HG03571 (cell line): ENCODE results near the gene FOXP1.

ENCODE experiments used
- ATAC-seq: cut with Tn5 transposase; IDR thresholded peaks from one replicate; pipeline ENCODE4 v1.9.1; 2021; ENCODE audit not compliant: unreplicated experiment

Gene FOXP1

DNA sequence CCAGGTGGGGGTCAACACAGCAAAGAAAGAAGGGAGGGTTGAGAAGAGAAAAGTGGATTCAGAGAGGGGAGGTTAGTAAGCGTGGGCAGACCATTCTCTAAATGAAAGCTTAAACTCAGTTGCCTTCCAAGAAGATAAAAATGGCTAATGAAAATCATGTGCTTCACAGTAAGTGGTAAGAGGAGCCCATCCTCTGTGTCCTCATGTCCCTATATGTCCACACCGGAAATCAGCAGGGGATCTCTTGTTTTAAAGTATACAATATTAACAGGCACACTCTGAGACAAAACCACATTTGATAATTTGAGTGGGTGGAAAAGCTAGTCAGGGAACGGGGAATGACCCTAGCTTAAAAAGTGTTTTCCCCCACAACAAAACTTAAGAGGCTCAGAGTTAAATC lies 4.4 kb upstream of the FOXP1 start:
- ATAC-seq: no peak

DNA sequence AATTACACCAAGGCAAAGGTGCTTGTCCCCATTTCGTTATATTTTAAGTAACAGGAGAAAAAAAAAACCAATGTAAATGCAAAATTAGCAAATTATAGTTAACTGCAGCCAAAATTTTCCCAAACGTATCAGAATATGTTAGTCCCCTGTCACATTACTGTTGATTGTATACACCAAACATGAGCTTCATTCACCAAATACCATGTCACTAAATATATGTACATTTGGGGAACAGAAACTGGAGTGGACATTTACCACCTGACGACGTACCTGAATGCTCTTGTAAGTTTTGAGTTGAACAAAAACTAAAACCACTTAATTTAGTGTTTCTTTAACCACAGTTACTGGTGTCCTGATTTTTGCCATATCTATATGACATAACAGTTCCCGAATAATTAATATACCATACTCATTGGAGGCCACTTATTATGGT lies 3.3 kb upstream of the FOXP1 start:
- ATAC-seq: no peak

DNA sequence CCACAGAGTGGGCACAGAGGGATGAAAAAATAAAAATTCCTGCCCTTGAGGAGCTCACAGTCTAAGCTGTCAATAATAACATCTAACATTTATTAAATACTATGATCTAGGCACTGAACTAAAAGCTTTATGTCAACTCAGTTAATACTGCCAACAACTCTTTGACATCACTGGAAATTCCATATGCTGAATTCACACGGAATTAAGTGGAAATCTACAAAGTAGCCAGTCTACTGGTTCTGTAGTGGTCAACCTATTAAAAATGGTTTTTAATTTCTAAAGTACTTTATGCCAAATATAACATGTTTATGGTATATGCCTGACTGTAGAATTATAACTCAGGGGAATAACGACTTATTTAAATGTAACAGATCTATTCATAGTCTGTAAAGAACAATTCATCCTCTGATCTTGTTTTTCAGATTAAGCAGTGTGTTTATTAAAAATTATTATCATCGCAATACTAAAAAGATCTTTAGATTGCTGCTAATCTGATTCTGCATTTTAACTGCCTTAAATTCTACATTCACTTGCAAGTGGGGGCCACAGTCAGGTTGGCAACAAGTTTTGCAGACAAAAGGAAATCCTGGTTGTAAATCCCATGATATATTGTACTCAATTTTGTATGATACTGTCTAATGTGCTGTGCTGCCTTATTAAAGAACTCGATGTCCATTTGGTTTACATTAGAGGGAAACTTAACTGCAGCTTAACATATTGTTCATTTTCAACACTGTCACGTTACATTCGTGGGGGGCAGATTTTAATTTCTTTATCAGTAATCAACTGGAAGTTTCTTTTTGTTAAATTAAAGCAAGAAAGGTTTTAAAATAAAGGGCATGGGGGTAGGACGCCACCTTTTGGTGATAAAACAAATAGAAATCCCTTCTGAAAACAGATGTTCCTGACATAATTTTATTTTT lies 2.6 kb upstream of the FOXP1 start:
- no peak for ATAC-seq

DNA sequence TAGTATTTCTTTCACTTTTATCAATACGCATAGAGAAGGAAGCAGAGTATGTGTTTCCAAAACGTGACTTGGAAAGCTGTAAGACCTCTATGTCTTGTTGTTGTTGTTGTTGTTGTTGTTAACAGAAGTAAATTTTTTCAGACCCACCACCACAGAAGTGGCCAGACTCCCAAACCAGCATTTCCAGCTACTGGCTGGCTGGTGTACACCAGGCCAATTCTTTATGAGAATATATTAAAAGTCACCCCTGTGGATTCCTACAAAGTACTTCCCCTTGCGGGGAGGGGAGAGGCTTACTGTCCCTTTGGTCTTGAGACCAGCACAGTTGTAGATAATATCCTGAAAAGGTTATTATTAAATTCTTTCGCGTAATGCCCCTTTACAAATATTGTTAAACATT lies 1.6 kb upstream of the FOXP1 start:
- ATAC-seq: no peak

DNA sequence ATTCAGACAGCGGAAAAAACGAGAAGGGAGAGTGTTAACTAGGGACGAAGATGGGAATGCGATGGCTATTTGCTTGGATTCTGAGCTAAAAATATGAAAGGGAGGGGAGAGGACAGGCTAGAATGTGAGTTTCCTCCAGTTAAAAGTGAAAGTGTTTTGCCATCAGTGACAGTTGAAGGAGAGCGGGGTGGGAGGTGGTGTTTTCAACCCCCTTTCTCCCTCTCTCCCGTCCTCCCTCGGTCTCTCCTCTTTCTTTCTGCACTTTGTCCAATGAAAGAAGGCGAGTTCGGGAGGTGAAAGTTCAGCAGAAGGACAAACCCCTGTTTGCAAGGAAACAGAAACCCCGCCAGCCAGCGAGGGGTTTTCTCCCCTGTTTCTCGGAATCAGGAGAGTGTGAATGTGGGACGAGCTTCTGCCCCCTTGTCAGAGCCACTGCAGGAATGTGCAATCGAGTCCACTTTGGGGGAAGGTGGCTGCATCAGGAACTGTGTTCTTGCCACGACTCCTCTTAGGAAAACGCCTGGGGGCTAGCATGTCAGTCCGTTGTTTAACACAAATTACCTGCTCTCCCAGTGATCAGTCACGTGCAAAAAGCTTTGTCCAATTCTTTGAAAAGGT lies 975 bp upstream of the FOXP1 start:
- no peak for ATAC-seq

DNA sequence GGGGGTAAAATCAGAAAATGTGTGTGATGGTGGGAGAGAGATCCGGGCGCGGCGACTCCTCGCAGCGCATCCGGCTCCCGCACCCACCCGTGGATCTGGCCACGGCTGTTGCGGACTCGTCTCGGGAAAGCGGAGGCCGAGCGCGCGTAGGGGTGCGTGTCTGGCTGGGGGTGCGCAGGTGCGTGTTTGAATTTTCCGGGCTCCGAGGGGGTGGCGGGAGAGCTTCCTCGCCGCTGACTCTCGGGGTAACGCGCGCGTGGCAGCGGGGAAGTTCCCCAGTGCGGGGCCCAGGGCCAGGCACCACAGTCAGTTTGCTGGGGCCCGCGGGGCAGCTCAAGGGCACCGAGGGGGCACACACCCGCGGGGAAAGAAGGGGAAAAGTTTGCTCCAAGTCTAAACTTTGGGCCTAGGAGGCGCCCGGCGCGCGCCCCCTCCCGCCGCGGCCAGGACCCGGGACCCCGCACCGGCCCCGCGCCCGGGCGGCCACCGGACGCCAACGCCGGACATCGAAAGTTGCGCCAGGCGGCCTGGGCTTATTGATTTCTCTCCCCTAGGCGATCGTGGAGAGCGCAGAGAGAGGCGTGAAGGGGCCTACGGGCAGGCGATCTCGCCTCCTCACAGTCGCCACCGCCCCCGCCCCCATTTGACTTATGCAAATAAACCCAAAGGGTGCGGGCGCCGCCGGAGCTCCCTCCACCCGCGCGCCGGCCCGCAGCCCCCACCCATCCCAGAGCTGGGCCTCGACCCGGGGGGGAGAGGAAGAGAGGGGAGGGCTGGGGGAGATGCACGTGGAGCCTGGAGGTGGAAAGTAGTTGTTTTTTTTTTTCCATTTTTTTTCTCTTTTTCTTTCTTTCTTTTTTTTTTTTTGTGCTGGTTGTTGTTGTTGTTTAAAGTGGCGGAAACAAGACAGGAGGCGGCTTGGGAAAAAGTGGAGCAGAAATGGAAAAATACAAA lies 639 bp downstream of the FOXP1 start:
- no peak for ATAC-seq

DNA sequence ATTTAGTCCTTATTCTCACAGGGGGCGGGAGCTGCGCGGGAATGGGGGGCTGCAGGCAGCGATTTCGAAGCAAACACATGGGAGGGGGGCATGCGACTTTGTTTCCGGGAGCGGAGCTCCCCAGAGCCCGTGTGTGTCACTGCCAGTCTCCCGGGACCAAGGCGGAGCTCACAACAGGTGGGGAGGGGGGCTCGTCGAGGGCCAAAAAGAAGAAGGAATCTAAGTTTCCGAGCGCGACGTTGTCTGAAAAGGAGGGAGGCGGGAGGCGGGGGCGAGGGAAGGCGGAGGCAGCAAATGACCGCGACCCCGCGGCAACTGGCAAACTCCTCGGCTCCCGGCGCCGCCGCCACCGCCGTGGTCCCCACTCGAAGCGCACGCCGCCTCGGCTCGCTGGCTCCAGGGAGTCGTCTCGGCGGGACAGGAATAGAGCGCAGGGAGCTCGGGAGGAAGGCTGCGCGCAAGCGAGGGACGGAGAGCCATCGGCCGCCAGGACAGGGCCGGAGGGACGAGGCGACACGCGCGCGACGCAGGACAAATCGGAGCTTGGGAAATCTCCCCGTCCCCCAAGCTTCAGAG lies 1.4 kb downstream of the FOXP1 start:
- ATAC-seq: no peak

DNA sequence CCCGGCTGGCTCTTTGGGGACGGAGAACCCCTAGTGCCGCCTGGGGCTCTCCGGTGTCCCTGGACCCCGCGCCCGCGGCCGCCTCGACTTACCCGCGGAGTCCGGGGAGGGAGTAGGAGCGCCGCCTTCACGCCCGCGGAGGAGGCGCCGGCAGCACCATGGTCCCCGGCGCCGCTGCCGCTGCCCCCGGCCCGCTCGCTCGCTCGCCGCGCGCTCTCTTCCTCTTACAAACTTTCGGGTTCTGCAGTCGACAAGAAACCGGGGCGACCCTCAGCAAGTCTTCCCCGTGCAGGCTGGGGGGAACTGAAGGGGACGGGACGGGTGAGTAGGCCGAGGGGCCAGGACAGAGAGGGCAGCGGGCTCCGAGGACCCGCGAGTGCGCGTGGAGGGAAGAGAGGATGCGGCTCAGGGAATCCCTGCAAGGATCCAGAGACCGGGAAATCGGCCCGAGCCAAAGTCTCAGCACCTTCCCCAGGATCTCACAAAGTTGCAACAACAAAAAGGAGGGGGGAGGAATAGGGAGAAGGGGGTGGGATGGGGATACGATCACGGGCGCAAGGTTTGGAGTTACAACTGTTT lies 2.0 kb downstream of the FOXP1 start:
- ATAC-seq: no peak

DNA sequence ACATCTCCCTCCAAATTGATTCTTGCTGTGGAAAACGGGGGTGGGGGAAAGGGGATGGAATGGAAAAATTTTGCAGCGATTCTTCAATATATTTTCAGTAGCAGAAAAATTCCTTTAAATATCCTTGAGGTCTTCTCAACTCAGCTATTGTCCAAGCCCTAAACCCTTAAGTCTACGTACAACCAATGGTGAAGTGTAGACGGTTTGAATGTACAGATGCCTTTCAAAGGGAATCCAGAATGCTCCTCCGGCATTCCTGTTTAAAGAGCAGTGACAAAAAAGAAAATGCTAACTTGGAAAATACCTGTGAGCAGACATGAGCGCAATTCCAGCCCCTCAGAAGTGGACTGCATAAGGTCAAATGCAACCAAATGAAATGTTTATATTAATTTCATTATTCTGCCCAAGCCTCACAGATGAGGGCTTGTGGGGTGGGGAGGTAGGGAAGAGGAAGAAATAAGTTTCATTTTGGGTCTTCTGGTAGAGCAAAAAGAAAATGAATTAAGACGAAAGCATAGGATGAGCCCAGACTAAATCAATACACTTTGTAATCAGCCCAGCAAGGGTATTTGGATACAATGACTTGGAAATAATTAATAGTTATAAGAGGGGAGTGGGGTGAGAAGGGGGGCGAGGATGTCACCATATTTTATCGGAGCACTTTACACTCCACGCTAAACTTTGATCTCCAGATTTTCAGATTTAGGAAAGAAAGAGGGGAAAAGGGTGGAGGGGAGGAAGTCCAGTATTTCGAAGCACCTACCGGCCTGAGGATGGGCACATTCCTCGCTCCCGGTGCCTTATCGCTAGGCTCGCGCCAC lies 2.7 kb downstream of the FOXP1 start:
- ATAC-seq: no peak

DNA sequence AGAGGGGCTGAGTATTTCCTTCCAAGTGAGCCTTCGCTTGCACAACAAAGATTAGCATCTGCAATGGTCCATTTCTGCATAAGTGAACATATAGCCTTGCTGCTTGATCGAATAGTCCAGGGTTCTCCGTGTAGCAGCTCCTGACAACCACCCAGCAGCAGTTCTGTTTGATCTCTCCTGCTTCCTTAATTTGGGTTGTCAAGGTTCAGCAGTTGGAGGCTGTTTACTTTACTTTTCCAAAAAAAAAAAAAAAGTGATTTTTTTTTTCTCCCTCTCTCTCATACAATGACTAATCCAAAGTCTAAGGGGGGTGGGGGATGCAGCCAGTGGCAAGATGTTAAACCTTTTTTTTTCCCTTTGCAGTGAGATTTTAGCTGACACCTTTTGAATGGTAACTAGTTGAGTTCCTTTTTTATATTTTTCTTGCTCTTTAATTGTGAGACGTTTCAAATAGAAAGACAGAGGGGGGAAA lies 3.6 kb downstream of the FOXP1 start:
- ATAC-seq: no peak

DNA sequence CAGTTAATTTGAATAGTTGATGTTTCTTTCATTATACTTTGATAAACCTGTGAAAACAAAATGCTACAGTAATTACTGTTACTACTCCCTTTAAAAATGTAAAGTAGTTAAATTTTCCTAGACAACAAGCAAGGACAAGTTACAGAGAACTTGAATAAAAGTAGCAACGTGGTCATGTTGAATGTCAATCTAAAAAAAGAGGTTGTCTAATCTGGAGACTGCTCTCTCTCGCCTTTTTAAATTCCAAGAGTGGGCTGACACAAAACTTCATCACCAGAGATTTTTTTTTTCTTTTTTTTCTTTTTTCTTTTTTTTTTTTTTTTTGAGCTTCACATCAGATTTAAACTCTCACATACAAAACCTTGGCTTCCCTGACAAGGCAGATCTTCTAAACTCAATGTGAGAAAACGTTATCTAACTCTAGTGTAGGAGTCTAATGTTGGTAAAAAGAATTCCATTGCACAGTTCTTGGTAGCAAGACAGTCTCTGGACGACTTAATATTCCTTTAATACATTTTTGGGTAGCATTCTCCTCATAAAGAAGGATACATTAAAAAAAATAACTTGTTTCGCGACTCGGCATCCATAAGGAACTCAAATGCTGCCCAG lies 4.1 kb downstream of the FOXP1 start:
- ATAC-seq: no peak

DNA sequence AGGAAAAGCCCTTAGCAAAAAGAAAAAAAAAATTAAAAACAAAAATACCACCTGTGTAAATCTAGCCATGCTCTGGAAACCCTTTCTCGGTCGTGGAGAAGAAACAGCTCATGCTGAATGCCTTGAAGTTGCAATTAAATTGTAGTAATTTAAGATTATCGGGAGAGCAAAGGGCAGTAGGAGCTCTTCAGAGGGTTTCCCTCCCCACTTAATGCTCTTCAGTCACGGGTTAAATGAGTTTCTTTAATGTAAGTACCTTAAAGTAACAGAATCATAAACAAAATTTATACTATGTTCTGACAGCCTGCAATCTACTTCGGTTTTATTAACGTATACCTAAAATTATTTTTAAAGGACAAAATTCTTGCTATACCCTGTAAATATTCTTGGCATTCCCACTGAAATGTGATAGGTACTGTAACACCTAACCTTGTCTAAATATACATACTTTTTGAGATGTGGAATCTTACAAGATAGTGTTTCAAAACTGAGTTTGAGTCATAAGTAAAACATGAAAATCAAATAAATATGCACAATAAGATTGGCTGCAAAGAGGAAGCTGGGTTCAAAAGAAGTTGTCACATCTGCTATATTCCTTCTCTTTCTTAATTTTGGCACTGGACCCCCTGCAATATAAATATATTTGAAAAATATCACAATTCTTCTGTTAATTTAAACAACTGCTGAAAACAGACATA lies 5.3 kb downstream of the FOXP1 start:
- no peak for ATAC-seq

DNA sequence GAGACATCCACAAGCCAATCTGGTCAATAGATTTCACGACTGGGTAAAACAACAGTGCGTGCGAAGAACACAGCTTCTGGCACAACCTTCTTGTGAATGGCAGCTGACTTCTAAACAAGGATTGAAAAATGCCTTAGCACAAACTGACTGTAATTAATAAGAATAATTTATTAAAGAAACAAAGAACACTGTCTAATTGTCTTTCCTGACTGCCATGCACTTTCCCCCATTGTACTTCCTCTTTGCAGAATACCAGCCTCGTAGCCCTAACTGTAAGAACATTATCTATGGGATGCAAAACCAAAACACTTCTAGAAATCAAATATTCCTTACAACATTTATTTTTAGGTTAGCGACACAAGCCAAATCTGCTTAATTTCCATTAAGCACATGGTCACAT lies 6.5 kb downstream of the FOXP1 start:
- no peak for ATAC-seq

DNA sequence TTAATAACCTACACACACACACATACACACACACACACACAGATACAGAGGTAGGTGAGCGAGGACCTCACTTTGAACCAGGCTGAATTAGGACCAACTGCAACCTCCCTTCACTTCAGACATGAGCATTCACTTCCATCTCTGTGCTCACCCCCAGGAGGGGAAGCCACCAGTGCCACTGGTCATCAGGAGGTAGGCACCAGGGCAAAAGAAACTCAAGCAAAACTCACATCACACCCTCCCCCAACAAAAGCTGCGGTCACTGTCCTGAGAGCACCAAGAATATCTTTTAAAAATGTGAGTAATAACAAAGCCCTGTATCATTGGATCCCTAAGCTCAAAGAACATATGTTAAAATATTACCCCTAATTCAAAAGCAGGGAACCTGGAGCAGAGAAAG lies 8.1 kb downstream of the FOXP1 start:
- ATAC-seq: no peak

DNA sequence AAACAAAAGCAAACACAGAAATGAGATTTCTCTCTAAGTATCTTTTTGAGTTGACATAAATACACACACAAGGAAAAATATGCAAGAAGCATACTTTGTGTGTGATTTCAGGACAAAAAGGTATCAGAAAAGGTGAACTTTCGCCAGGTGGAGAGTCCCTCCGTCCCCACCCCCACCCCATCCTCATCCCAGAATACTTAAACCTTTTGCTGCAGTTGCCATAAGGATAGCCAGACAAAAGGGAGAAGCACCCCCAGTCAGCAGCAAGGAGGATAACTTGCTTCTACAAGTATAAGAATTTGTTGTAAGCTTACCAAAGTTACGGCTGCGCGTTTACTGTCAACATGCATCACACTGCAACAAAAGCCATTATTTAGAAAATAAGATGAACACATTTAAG lies 10.3 kb downstream of the FOXP1 start:
- no peak for ATAC-seq

DNA sequence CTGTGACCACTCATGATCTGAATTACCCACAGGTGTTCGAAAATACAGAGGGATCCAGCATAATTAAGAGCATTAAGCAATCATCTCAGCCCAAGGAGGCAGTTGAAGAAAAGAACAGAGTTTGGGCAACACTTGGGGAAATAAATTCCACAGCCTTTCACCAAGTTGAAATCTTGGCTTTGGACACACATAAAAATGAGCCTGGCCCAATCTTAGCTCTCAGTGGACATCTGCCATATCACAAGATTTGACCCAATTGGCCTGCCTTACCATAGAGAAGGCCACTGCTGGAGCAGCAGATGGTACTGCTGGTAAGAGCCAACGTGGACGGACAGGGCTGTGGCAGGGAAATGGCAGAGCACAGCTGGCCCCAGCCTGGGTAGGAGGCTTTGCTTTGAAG lies 13.0 kb downstream of the FOXP1 start:
- ATAC-seq: no peak

DNA sequence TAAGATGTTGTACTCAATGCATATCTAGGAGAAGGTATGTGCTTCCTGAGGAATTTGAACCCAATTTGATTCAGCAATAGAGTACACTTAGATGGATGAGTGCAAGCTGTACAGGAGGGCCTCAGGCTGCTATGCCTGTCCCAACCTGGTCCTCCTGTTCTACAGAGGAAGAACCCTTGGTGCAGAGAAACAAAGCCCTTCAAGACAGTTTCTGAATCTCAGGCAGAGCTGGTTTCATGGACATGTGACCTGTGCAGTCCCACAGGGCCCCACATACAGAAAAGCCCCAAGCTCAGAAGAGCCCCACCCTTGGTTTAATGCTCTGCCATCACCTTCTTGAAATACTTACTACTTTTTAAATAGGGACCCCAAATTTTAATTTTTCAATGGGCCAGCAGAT lies 15.3 kb downstream of the FOXP1 start:
- no peak for ATAC-seq

DNA sequence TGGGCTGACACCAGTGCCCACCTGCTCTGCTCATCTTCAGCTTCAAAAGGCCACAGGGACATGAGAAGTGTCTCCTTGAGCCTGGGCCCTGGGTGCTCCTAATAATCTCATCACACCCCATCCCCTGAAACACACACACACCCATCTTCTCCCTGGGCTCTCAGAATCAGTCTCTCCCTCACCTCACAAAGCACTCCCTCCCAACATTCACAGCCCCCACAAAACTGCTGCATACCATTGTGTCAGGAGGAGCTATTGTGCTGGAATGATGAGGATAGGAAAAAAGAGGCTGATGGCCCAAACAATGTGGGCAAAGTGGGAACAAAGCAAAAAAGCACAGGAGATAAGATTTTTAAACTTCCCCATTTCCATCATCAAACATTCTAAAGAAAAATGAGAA lies 16.8 kb downstream of the FOXP1 start:
- ATAC-seq: no peak

DNA sequence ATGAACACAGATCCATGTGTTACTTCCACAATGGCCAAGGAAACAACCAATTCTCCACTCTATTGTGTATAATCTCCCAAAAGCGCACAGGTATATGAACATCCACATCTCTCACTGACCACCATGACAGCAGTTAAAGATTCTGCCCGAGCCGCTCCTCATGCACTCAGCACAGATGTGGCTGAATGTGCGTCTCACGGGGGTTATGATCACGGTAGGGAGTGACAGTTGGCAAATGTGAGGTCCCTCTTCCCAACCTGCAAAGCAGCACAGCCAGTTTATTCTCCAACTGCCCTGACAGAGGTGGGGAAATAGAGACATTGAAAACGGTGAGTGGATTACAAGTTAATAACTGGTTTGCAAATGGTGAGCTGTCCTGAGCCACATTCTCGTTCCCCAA lies 17.6 kb downstream of the FOXP1 start:
- no peak for ATAC-seq
